Sigmoid colon (tissue), 4 donors: ENCODE results near the gene LRIT2.

Experiments
- EP300 ChIP-seq, 4 donors: sonication (generic); formaldehyde crosslinking; IDR thresholded peaks; one replicate each; pipeline ENCODE4 v1.6.1; 2017; ENCODE audit warnings: antibody characterized with exemption in 4 of 4
- POLR2A ChIP-seq, 2 donors: fragments of 450-650 bp; IDR thresholded peaks; one replicate each; pipeline ENCODE4 v1.6.1; 2016; ENCODE audit warnings: antibody characterized with exemption in 2 of 2, mild to moderate bottlenecking in 2 of 2, moderate library complexity in 2 of 2
- POLR2AphosphoS5 ChIP-seq, 4 donors: sonication (generic); formaldehyde crosslinking; IDR thresholded peaks; one replicate each; pipeline ENCODE4 v1.6.1; 2017; ENCODE audit warnings: antibody characterized with exemption in 4 of 4
- TF ChIP-seq, protein P1 (sequence below), 4 experiments: fragments of 450-650 bp in 3 of 4; fragments of 200-600 bp in 1 of 4; IDR thresholded peaks; one replicate each; pipeline ENCODE4 v1.5.1; 2016 to 2019; ENCODE audit warnings: antibody characterized with exemption in 4 of 4, mild to moderate bottlenecking in 3 of 4, moderate library complexity in 2 of 4

DNA sequence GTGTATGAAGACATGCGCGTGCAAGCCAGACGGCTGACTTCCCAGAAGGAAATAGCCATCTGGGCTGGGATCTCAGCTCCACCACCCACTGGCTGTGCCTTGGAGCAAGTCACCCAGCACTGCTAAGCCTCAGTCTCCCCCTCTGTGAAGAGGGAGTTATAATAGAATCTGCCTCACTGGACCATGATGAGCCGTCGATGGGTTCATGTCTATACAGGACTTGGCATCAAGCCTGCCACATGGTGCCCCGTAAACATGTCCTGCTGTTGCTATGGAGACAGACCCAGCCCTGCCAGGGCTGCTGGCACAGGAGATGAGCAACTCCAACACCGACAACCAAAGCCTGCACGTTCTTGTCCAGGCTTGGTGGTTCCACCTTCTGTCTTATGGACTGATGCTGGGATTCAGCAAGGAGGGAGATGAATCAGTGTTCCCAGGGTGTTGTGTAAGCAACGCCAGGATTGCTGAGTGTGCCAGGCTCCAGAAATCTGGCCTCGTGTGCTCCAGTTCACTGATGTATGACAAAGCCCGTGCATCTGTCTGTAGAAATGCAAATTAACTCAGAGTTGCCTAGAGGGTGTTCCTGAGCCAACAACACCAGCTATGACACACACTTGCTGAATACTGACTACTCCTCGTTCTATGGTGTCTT, 46.2 kb downstream of the LRIT2 start:
- TF ChIP-seq POLR2A (IDR thresholded peaks at IDR 0.05): no peak
- TF ChIP-seq, protein P1, sequence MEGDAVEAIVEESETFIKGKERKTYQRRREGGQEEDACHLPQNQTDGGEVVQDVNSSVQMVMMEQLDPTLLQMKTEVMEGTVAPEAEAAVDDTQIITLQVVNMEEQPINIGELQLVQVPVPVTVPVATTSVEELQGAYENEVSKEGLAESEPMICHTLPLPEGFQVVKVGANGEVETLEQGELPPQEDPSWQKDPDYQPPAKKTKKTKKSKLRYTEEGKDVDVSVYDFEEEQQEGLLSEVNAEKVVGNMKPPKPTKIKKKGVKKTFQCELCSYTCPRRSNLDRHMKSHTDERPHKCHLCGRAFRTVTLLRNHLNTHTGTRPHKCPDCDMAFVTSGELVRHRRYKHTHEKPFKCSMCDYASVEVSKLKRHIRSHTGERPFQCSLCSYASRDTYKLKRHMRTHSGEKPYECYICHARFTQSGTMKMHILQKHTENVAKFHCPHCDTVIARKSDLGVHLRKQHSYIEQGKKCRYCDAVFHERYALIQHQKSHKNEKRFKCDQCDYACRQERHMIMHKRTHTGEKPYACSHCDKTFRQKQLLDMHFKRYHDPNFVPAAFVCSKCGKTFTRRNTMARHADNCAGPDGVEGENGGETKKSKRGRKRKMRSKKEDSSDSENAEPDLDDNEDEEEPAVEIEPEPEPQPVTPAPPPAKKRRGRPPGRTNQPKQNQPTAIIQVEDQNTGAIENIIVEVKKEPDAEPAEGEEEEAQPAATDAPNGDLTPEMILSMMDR (IDR thresholded peaks at IDR 0.05): no peak
- no peak for TF ChIP-seq EP300 (IDR thresholded peaks at IDR 0.05)
- peak in 1 of 4 donors; percentile 20 for TF ChIP-seq POLR2AphosphoS5 (IDR thresholded peaks at IDR 0.05)
